ENCODE results near the gene TRIM26. TPM values are rescaled to one million over a fixed set of nuclear protein-coding genes. Genes with fewer than 3 reads are reported as not detected.

The TRIM26 gene
- polyA plus RNA-seq, 1 donor from 2014 or later = 25.9 TPM

GRCh38 chr6:30145818-30146217 lies 67.4 kb downstream of the TRIM26 start:
- Histone ChIP-seq H3K9ac (ENCODE audit: low read length) (no peak overlapping the region), H3K4me3 (ENCODE audit: low read length) (no peak overlapping the region), H3K9me2 (ENCODE audit: insufficient read depth, low read length) (no peaks in the 10 kb centered on the region), H3K27ac (ENCODE audit: low read length) (no peak overlapping the region), H3K4me2 (ENCODE audit: low read length) (no peak overlapping the region), H3K36me3 (ENCODE audit: insufficient read depth, low read length) (no peaks in the 10 kb centered on the region), H2AFZ (ENCODE audit: low read depth, low read length) (no peak overlapping the region), H3K27me3 (ENCODE audit: insufficient read depth, low read depth, low read length) (no peaks in the 10 kb centered on the region), H3K9me3 (ENCODE audit: low read length) (no peaks in the 10 kb centered on the region), H3F3A (ENCODE audit: insufficient read depth, low read length, poor library complexity, severe bottlenecking) (no peaks in the 10 kb centered on the region), H4K20me1 (ENCODE audit: insufficient read depth) (no peaks in the 10 kb centered on the region), H3K79me2 (replicated peaks; ENCODE audit: insufficient read depth, low read length) (no peaks in the 10 kb centered on the region)
- no peak for TF ChIP-seq RAD21 (conservative IDR thresholded peaks at IDR 0.05)
- no peak for TF ChIP-seq REST (IDR thresholded peaks at IDR 0.05; ENCODE audit: borderline replicate concordance)
- no peak for TF ChIP-seq EP300 (conservative IDR thresholded peaks at IDR 0.05; ENCODE audit: poor library complexity, severe bottlenecking)
- TF ChIP-seq EZH2 (IDR thresholded peaks at IDR 0.05; ENCODE audit: borderline replicate concordance, insufficient read depth, low read length, poor library complexity, severe bottlenecking) = no peak
- TF ChIP-seq POLR2AphosphoS5 (IDR thresholded peaks at IDR 0.05) = no peak
- no peak for TF ChIP-seq CTCF (IDR thresholded peaks at IDR 0.05; ENCODE audit: poor library complexity, severe bottlenecking)
- no peak for TF ChIP-seq TAF1 (IDR thresholded peaks at IDR 0.05; ENCODE audit: low read depth)
- TF ChIP-seq SMC3 (conservative IDR thresholded peaks at IDR 0.05; ENCODE audit: poor library complexity) = no peak
- no peak for TF ChIP-seq MXI1 (conservative IDR thresholded peaks at IDR 0.05; ENCODE audit: poor library complexity, severe bottlenecking)

GRCh38 chr6:30144811-30145210 lies 68.4 kb downstream of the TRIM26 start:
- Histone ChIP-seq H3F3A (ENCODE audit: insufficient read depth, low read length, poor library complexity, severe bottlenecking) (no peaks in the 10 kb centered on the region), H3K27ac (ENCODE audit: low read length) (no peak overlapping the region), H2AFZ (ENCODE audit: low read depth, low read length) (no peak overlapping the region), H4K20me1 (ENCODE audit: insufficient read depth) (no peaks in the 10 kb centered on the region), H3K4me3 (ENCODE audit: low read length) (no peak overlapping the region), H3K36me3 (ENCODE audit: insufficient read depth, low read length) (no peaks in the 10 kb centered on the region), H3K79me2 (replicated peaks; ENCODE audit: insufficient read depth, low read length) (no peaks in the 10 kb centered on the region), H3K9me2 (ENCODE audit: insufficient read depth, low read length) (no peaks in the 10 kb centered on the region), H3K9ac (ENCODE audit: low read length) (no peak overlapping the region), H3K4me2 (ENCODE audit: low read length) (no peak overlapping the region), H3K27me3 (ENCODE audit: insufficient read depth, low read depth, low read length) (no peaks in the 10 kb centered on the region), H3K9me3 (ENCODE audit: low read length) (no peaks in the 10 kb centered on the region)
- TF ChIP-seq REST (IDR thresholded peaks at IDR 0.05; ENCODE audit: borderline replicate concordance) (no peak), CTCF (IDR thresholded peaks at IDR 0.05; ENCODE audit: poor library complexity, severe bottlenecking) (no peak), RAD21 (conservative IDR thresholded peaks at IDR 0.05) (no peak), MXI1 (conservative IDR thresholded peaks at IDR 0.05; ENCODE audit: poor library complexity, severe bottlenecking) (no peak), POLR2AphosphoS5 (IDR thresholded peaks at IDR 0.05) (no peak), EZH2 (IDR thresholded peaks at IDR 0.05; ENCODE audit: borderline replicate concordance, insufficient read depth, low read length, poor library complexity, severe bottlenecking) (no peak), TAF1 (IDR thresholded peaks at IDR 0.05; ENCODE audit: low read depth) (no peak), SMC3 (conservative IDR thresholded peaks at IDR 0.05; ENCODE audit: poor library complexity) (no peak), EP300 (conservative IDR thresholded peaks at IDR 0.05; ENCODE audit: poor library complexity, severe bottlenecking) (no peak)

Data from neural cell (in vitro differentiated cells).